CD4-positive, alpha-beta T cell (primary cell): ENCODE results near the gene TTC23L. TPM values are rescaled to one million over a fixed set of nuclear protein-coding genes. Genes with fewer than 3 reads are reported as not detected.

Experiments used
- ATAC-seq: fragments of 200-7000 bp; cut with Tn5 transposase; one replicate; pipeline ENCODE4 v1.10.0; 2022; ENCODE audit warnings: mild to moderate bottlenecking; ENCODE audit not compliant: poor library complexity
- CTCF ChIA-PET: fragments of 350-600 bp; sonication (Branson Sonifier 250); formaldehyde crosslinking; loops from one replicate; lab custom pipeline; 2021; ENCODE audit warnings: antibody characterized with exemption, inconsistent platforms; lab: Charles Lee
- POLR2A ChIA-PET: fragments of 350-600 bp; sonication (Branson Sonifier 250); formaldehyde crosslinking; loops from one replicate; lab custom pipeline; 2021; ENCODE audit warnings: antibody characterized with exemption, inconsistent platforms; lab: Charles Lee
- DNase-seq, 14 experiments: peaks; one replicate each; pipeline ENCODE4 v3.0.0-alpha.2; 2013 to 2020; ENCODE audit warnings: mixed read lengths in 2 of 14
- H3K27ac ChIP-seq, 2 donors: one replicate each; pipeline versions ENCODE4 v1.5.1 to v1.7.0; 2013; ENCODE audit warnings: low read length in 2 of 2, low read depth in 1 of 2, mild to moderate bottlenecking in 1 of 2
- H3K27me3 ChIP-seq, 2 experiments: 1 replicate in 1 of 2; 2 replicates in 1 of 2; pipeline versions ENCODE4 v1.6.1 to v1.7.0; 2013; ENCODE audit warnings: low read length in 2 of 2, control low read depth in 1 of 2, mild to moderate bottlenecking in 1 of 2, moderate library complexity in 1 of 2; ENCODE audit not compliant: insufficient read depth in 2 of 2, control insufficient read depth in 1 of 2
- H3K36me3 ChIP-seq: one replicate; pipeline ENCODE4 v1.6.1; 2013; ENCODE audit warnings: low read length, control low read depth; ENCODE audit not compliant: insufficient read depth
- H3K4me1 ChIP-seq: one replicate; pipeline ENCODE4 v1.6.1; 2013; ENCODE audit warnings: low read length, control low read depth; ENCODE audit not compliant: insufficient read depth
- H3K4me3 ChIP-seq: one replicate; pipeline ENCODE4 v1.5.1; 2013; ENCODE audit warnings: mild to moderate bottlenecking, low read length, moderate library complexity
- H3K9me3 ChIP-seq, 2 experiments: 1 replicate in 1 of 2; 2 replicates in 1 of 2; pipeline versions ENCODE4 v1.6.1 to v1.7.0; 2013; ENCODE audit warnings: low read length in 2 of 2, mild to moderate bottlenecking in 2 of 2, control low read depth in 1 of 2, moderate library complexity in 1 of 2; ENCODE audit not compliant: control insufficient read depth in 1 of 2, insufficient read depth in 1 of 2
- H3K27ac Mint-ChIP-seq: one replicate; pipeline ENCODE4 v1.8.0; 2020; ENCODE audit warnings: mixed read lengths
- H3K27me3 Mint-ChIP-seq: one replicate; pipeline ENCODE4 v1.8.0; 2021; ENCODE audit warnings: mixed read lengths
- H3K36me3 Mint-ChIP-seq: one replicate; pipeline ENCODE4 v1.8.0; 2021; ENCODE audit warnings: low read depth, mixed read lengths
- H3K4me1 Mint-ChIP-seq: one replicate; pipeline ENCODE4 v1.8.0; 2021; ENCODE audit warnings: low read depth, mixed read lengths
- H3K4me3 Mint-ChIP-seq: one replicate; pipeline ENCODE4 v1.8.0; 2020; ENCODE audit warnings: mild to moderate bottlenecking, mixed read lengths
- H3K9me3 Mint-ChIP-seq: one replicate; pipeline ENCODE4 v1.8.0; 2020; ENCODE audit warnings: mixed read lengths
- CTCF ChIP-seq: fragments of 200-600 bp; IDR thresholded peaks from one replicate; pipeline ENCODE4 v1.8.0; 2022; ENCODE audit warnings: antibody characterized with exemption, mild to moderate bottlenecking
- intact Hi-C, 2 experiments: fragments of 100-400 bp; cut with DNase I in 1 of 2; cut with micrococcal nuclease in 1 of 2; formaldehyde crosslinking; loops; one replicate each; pipeline versions ENCODE4 v1.15.1 to v1.9.0; 2023 to 2025; cut with DNase I, micrococcal nuclease
- total RNA-seq, 174 experiments: library from RNA in 2 of 174; stranded (reverse) in 2 of 174; gene quantifications; one replicate each; pipeline ENCODE4 v1.2.3 and lab custom pipeline; 2021 to 2026

The TTC23L gene
- total RNA-seq, 2 experiments from 2014 or later, result 0.20 TPM; not detected in 1

GRCh38 chr5:34869256-34869655, 30.3 kb downstream of the TTC23L start:
- H3K4me3 ChIP-seq, result no peak overlapping the region
- H3K4me1 ChIP-seq, result no peaks in the 10 kb centered on the region
- no peaks in the 10 kb centered on the region for H3K9me3 Mint-ChIP-seq
- no peak overlapping the region for H3K27ac Mint-ChIP-seq
- ChIA-PET POLR2A (no interaction called here), CTCF (no interaction called here)
- TF ChIP-seq CTCF, result no peak
- H3K36me3 ChIP-seq, result no peaks in the 10 kb centered on the region
- intact Hi-C loops, result no loop called here
- DNase-seq, result no peak
- no peak overlapping the region for H3K4me3 Mint-ChIP-seq
- H3K27me3 ChIP-seq, result no peaks in the 10 kb centered on the region
- H3K36me3 Mint-ChIP-seq, result no peaks in the 10 kb centered on the region
- H3K9me3 ChIP-seq, result no peaks in the 10 kb centered on the region
- H3K27ac ChIP-seq, result no peak overlapping the region
- peaks cover 4% of the 10 kb centered on the region for H3K27me3 Mint-ChIP-seq
- H3K4me1 Mint-ChIP-seq, result no peaks in the 10 kb centered on the region
- ATAC-seq, result no peak

DNA sequence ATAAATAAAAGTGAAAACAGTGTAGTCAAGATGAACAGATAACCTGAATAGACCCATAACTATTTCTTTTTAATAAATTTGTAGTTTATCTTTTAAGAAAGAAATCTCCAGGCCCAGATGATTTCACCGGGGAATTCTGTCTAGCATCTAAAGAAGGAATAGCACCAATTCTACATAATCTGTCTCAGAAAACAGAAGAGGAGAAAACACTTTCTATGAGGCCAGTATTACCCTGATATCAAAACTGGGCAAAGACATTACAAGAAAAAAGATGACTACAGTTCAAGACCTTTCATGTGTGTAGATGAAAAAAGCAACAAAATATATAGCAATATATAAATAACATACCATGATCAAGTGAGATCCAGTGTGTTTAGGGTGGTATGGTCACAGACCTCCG, 31.4 kb downstream of the TTC23L start:
- Histone ChIP-seq H3K4me3 (no peak overlapping the region), H3K36me3 (no peaks in the 10 kb centered on the region), H3K27ac (no peak overlapping the region), H3K9me3 (no peaks in the 10 kb centered on the region), H3K4me1 (no peaks in the 10 kb centered on the region), H3K27me3 (no peaks in the 10 kb centered on the region)
- Mint-ChIP-seq H3K27ac (no peak overlapping the region), H3K4me1 (no peaks in the 10 kb centered on the region), H3K36me3 (no peaks in the 10 kb centered on the region), H3K4me3 (no peak overlapping the region), H3K9me3 (peaks cover under 1% of the 10 kb centered on the region), H3K27me3 (peaks cover 5% of the 10 kb centered on the region)
- no peak for TF ChIP-seq CTCF
- intact Hi-C loops, result no loop called here
- ChIA-PET POLR2A (no interaction called here), CTCF (no interaction called here)
- ATAC-seq (no peak), DNase-seq (no peak)

GRCh38 chr5:34876275-34876674, 37.3 kb downstream of the TTC23L start:
- POLR2A ChIA-PET, result no interaction called here
- no peak overlapping the region for H3K27ac Mint-ChIP-seq
- no peak for TF ChIP-seq CTCF
- H3K4me1 Mint-ChIP-seq, result no peaks in the 10 kb centered on the region
- no peaks in the 10 kb centered on the region for H3K36me3 Mint-ChIP-seq
- intact Hi-C loops, result no loop called here
- no peaks in the 10 kb centered on the region for H3K4me1 ChIP-seq
- DNase-seq (no peak), ATAC-seq (no peak)
- CTCF ChIA-PET, result no interaction called here
- H3K27me3 Mint-ChIP-seq, result peaks cover 17% of the 10 kb centered on the region
- H3K9me3 ChIP-seq, result peaks cover 0 to 4% of the 10 kb centered on the region in 2 experiments
- H3K4me3 ChIP-seq, result no peak overlapping the region
- no peak overlapping the region for H3K27ac ChIP-seq
- H3K4me3 Mint-ChIP-seq, result no peak overlapping the region
- H3K9me3 Mint-ChIP-seq, result peaks cover 4% of the 10 kb centered on the region
- no peaks in the 10 kb centered on the region for H3K27me3 ChIP-seq
- H3K36me3 ChIP-seq, result no peaks in the 10 kb centered on the region
